ENCODE data around the gene TEX9.
"Not testable (repeated sequence)": the region's sequence is repeated elsewhere in the genome, so short reads cannot be mapped to it uniquely, and the experiment has no call there.

TEX9 gene

GRCh38 chr15:56365075-56365711 lies at the start of gene TEX9:
Gene TEX9 (plus strand): TSS chr15:56365426. CDS start chr15:56365451, 25 bp downstream.
- CTCF ChIA-PET, result interaction anchor here (0.6 to 0.7 kb wide), 2 partner anchors 54 to 662 kb away, joined by 3 to 4 read pairs; no protein-coding TSS in a partner anchor
- peak; percentile 94 for DNase-seq (ENCODE audit: low spot score)
- H3K27ac ChIP-seq, result peak within 1 kb of the TSS; percentile 58

GRCh38 chr15:56316561-56316960 lies 48.7 kb upstream of the TEX9 start:
- DNase-seq (ENCODE audit: low spot score); CTCF ChIA-PET; POLR2A ChIA-PET (ENCODE audit: low non-redundant PET): not testable (repeated sequence)

More at GRCh38 chr15:56365075-56365711, at the start of gene TEX9:
- no peak for TF ChIP-seq CTCF (conservative IDR thresholded peaks at IDR 0.05; ENCODE audit: low read depth)
- POLR2A ChIA-PET (ENCODE audit: low non-redundant PET), result no interaction called here

GRCh38 chr15:56320316-56320715 lies 44.9 kb upstream of the TEX9 start:
- TF ChIP-seq CTCF (conservative IDR thresholded peaks at IDR 0.05; ENCODE audit: low read depth), result no peak
- CTCF ChIA-PET, result no interaction called here
- POLR2A ChIA-PET (ENCODE audit: low non-redundant PET), result no interaction called here
- DNase-seq (ENCODE audit: low spot score), result no peak
- no peak overlapping the region for H3K27ac ChIP-seq

More at GRCh38 chr15:56316561-56316960, 48.7 kb upstream of the TEX9 start:
- H3K27ac ChIP-seq, result not testable (repeated sequence)

- H3K27ac ChIP-seq, result no peak overlapping the region
- POLR2A ChIA-PET (ENCODE audit: low non-redundant PET), result no interaction called here
- CTCF ChIA-PET, result no interaction called here
- no peak for DNase-seq (ENCODE audit: low spot score)
- no peak for TF ChIP-seq CTCF (conservative IDR thresholded peaks at IDR 0.05; ENCODE audit: low read depth)
Measured at GRCh38 chr15:56320861-56321260, 44.4 kb upstream of the TEX9 start.

GRCh38 chr15:56322444-56322843 lies 42.8 kb upstream of the TEX9 start:
- no peak for TF ChIP-seq CTCF (conservative IDR thresholded peaks at IDR 0.05; ENCODE audit: low read depth)
- CTCF ChIA-PET, result no interaction called here
- no peak for DNase-seq (ENCODE audit: low spot score)
- POLR2A ChIA-PET (ENCODE audit: low non-redundant PET), result no interaction called here
- H3K27ac ChIP-seq, result no peak overlapping the region

- ChIA-PET POLR2A (ENCODE audit: low non-redundant PET) (no interaction called here), CTCF (interaction anchor here (0.7 kb wide), 1 partner anchor 91 kb away, joined by 4 read pairs; no protein-coding TSS in a partner anchor)
- H3K27ac ChIP-seq, result no peak overlapping the region
- DNase-seq (ENCODE audit: low spot score), result no peak
- no peak for TF ChIP-seq CTCF (conservative IDR thresholded peaks at IDR 0.05; ENCODE audit: low read depth)
Measured at GRCh38 chr15:56323435-56323834, 41.8 kb upstream of the TEX9 start.

GRCh38 chr15:56325186-56325585 lies 40.0 kb upstream of the TEX9 start:
- TF ChIP-seq CTCF (conservative IDR thresholded peaks at IDR 0.05; ENCODE audit: low read depth), result no peak
- ChIA-PET CTCF (no interaction called here), POLR2A (ENCODE audit: low non-redundant PET) (no interaction called here)
- peak; percentile 44 for DNase-seq (ENCODE audit: low spot score)
- no peak overlapping the region for H3K27ac ChIP-seq

All from RWPE1 (cell line).